Peyer's patch (tissue), 4 donors: ENCODE data around the gene EFCAB14. TPM values are rescaled to one million over a fixed set of nuclear protein-coding genes. Genes with fewer than 3 reads are reported as not detected.
A peak's percentile ranks its signal among the peaks of the same experiment; 100 is the strongest.
"Not testable (repeated sequence)": the region's sequence is repeated elsewhere in the genome, so short reads cannot be mapped to it uniquely, and the experiment has no call there.

Source experiments
- DNase-seq, 3 donors: peaks; one replicate each; pipeline ENCODE4 v3.0.0-alpha.2; 2017 to 2019
- H3K27ac ChIP-seq, 4 donors: fragments of 200-600 bp; sonication (generic); one replicate each; pipeline ENCODE4 v1.5.1; 2016 to 2019
- H3K27me3 ChIP-seq, 2 donors: fragments of 200-600 bp; sonication (generic); one replicate each; pipeline ENCODE4 v1.5.1; 2019
- H3K36me3 ChIP-seq, 3 donors: fragments of 200-600 bp; sonication (generic); one replicate each; pipeline ENCODE4 v1.5.1; 2016 to 2019
- H3K4me1 ChIP-seq, 4 donors: fragments of 200-600 bp; sonication (generic); one replicate each; pipeline ENCODE4 v1.5.1; 2016 to 2019
- H3K4me3 ChIP-seq, 4 donors: fragments of 200-600 bp; sonication (generic); 1 replicate in 3 of 4; 2 replicates in 1 of 4; pipeline ENCODE4 v1.5.1; 2016 to 2019; ENCODE audit warnings: mild to moderate bottlenecking in 1 of 4
- H3K9me3 ChIP-seq, 4 donors: fragments of 200-600 bp; sonication (generic); one replicate each; pipeline ENCODE4 v1.5.1; 2016 to 2019; ENCODE audit warnings: mild to moderate bottlenecking in 1 of 4
- CTCF ChIP-seq, 6 experiments: fragments of 450-650 bp in 4 of 6; fragments of 200-600 bp in 2 of 6; sonication (generic) in 1 of 6; IDR thresholded peaks; one replicate each; pipeline ENCODE4 v1.5.1; 2017 to 2019; ENCODE audit warnings: antibody characterized with exemption in 6 of 6, mild to moderate bottlenecking in 3 of 6, moderate library complexity in 1 of 6
- POLR2A ChIP-seq, 2 donors: fragments of 450-650 bp; IDR thresholded peaks; one replicate each; pipeline ENCODE4 v1.5.1; 2017; ENCODE audit warnings: antibody characterized with exemption in 2 of 2, mild to moderate bottlenecking in 2 of 2, moderate library complexity in 2 of 2
- total RNA-seq, 4 donors: library from RNA; depleted of rRNA; stranded (reverse); fragments of >200 nt; gene quantifications; one replicate each; pipeline ENCODE4 v1.1.0, GENCODE V29; 2016

The EFCAB14 gene
- total RNA-seq, 4 donors from 2014 or later: 86.6 to 153 (median 96.9) TPM

DNA sequence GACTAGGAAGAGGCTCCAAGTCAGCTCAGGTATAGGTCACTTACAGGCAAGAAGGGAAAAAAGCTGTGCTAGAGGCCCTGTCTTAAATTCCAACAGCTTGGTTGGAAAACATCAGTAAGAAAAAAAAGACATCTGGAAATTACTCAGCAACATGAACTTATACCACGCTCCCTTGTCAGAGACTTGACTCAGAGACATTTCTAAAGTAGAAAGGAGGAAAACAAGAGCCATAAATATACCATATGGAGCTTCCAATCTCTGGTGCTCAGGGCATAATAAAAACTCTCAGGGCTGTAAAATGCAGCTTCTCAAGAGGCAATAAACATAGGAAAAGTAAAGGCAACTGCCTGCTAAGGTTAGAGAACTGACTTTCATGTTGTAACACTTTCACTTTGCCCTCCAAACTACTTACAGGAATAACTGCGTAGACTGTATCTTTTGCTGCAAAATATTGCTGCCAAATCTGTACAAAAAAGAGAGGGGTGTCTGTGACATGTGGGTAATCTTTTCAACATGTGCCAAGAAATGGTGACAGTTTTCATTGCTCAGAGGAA is 65.4 kb downstream of the EFCAB14 start:
- no peak for DNase-seq
- H3K4me1 ChIP-seq: peaks cover 0 to 3% (median 0%) of the 10 kb centered on the region in 4 donors
- H3K36me3 ChIP-seq: peaks cover 0 to 59% (median 0%) of the 10 kb centered on the region in 3 donors
- no peaks in the 10 kb centered on the region for H3K9me3 ChIP-seq
- TF ChIP-seq POLR2A (IDR thresholded peaks at IDR 0.05): no peak
- TF ChIP-seq CTCF (IDR thresholded peaks at IDR 0.05): no peak
- no peaks in the 10 kb centered on the region for H3K27me3 ChIP-seq
- peak overlapping the region in 2 of 4 donors; percentile 5 to 10 for H3K4me3 ChIP-seq
- H3K27ac ChIP-seq: peak overlapping the region in 2 of 4 donors; percentile 39 to 53

- H3K9me3 ChIP-seq: no peaks in the 10 kb centered on the region
- peak overlapping the region in 1 of 4 donors; percentile 39 for H3K27ac ChIP-seq
- no peak overlapping the region for H3K4me3 ChIP-seq
- TF ChIP-seq POLR2A (IDR thresholded peaks at IDR 0.05) (no peak), CTCF (IDR thresholded peaks at IDR 0.05) (no peak)
- H3K4me1 ChIP-seq: peaks cover 0 to 3% (median 0%) of the 10 kb centered on the region in 4 donors
- H3K27me3 ChIP-seq: no peaks in the 10 kb centered on the region
- peaks cover 0 to 57% (median 0%) of the 10 kb centered on the region in 3 donors for H3K36me3 ChIP-seq
- DNase-seq: no peak
Observed at GRCh38 chr1:46652321-46653100, 66.4 kb downstream of the EFCAB14 start.

DNA sequence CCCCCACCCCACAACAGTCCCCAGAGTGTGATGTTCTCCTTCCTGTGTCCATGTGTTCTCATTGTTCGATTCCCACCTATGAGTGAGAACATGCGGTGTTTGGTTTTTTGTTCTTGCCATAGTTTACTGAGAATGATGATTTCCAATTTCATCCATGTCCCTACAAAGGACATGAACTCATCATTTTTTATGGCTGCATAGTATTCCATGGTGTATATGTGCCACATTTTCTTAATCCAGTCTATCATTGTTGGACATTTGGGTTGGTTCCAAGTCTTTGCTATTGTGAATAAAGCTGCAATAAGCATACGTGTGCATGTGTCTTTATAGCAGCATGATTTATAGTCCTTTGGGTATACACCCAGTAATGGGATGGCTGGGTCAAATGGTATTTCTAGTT is 67.8 kb downstream of the EFCAB14 start:
- not testable (repeated sequence) for H3K4me1 ChIP-seq, H3K9me3 ChIP-seq, DNase-seq, H3K4me3 ChIP-seq, H3K27ac ChIP-seq, H3K27me3 ChIP-seq
- H3K36me3 ChIP-seq: peaks cover 0 to 50% (median 0%) of the 10 kb centered on the region in 3 donors

- no peak overlapping the region for H3K27ac ChIP-seq
- peaks cover 0 to 3% (median 0%) of the 10 kb centered on the region in 4 donors for H3K4me1 ChIP-seq
- no peaks in the 10 kb centered on the region for H3K27me3 ChIP-seq
- H3K9me3 ChIP-seq: no peaks in the 10 kb centered on the region
- H3K36me3 ChIP-seq: peaks cover 0 to 43% (median 0%) of the 10 kb centered on the region in 3 donors
- TF ChIP-seq POLR2A (IDR thresholded peaks at IDR 0.05): no peak
- TF ChIP-seq CTCF (IDR thresholded peaks at IDR 0.05): no peak
- DNase-seq: no peak
- H3K4me3 ChIP-seq: no peak overlapping the region
Observed at GRCh38 chr1:46650491-46650890, 68.4 kb downstream of the EFCAB14 start.

DNA sequence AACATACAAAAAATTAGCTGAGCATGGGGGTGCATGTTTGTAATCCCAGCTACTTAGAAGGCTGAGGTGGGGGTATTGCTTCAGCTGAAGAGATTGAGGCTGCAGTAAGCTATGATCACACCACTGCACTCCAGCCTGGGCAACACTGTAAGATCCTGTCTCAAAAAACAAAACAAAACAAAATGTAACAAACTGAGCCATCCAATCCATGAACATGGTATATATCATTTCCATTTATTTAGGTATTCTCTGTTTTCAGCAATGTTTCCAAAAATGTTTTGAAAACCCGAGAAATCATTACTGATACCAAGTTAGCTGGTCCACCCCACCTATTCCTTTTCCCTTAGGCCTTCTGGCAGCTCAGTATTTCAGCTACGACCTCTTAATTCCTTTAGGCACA is 69.2 kb downstream of the EFCAB14 start:
- Histone ChIP-seq H3K4me3 (no peak overlapping the region), H3K9me3 (no peaks in the 10 kb centered on the region), H3K4me1 (peaks cover 0 to 3% (median 0%) of the 10 kb centered on the region in 4 donors), H3K36me3 (peaks cover 0 to 38% (median 0%) of the 10 kb centered on the region in 3 donors), H3K27me3 (no peaks in the 10 kb centered on the region), H3K27ac (no peak overlapping the region)
- TF ChIP-seq CTCF (IDR thresholded peaks at IDR 0.05) (no peak), POLR2A (IDR thresholded peaks at IDR 0.05) (no peak)
- no peak for DNase-seq

DNA sequence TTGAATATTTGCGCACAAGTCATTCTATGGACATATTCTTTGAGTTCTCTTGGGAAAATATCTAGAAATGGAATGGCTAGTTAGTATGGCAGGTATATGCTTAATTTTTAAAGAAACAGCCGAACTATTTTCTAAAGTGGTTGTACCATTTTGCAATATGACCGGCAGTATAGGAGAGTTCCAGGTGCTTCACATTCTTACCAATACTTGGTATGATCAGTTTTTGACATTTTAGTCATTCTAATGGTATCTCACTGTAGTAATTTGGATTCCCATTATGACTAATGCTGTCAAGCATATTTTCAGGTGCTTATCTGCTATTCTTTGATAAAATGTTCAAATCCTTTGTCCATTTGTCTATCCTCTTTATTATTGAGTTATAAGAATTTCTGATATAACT is 71.3 kb downstream of the EFCAB14 start:
- no peak for TF ChIP-seq CTCF (IDR thresholded peaks at IDR 0.05)
- TF ChIP-seq POLR2A (IDR thresholded peaks at IDR 0.05): no peak
- H3K27me3 ChIP-seq: no peaks in the 10 kb centered on the region
- no peaks in the 10 kb centered on the region for H3K9me3 ChIP-seq
- H3K4me1 ChIP-seq: peaks cover 0 to 9% (median 0%) of the 10 kb centered on the region in 4 donors
- H3K4me3 ChIP-seq: no peak overlapping the region
- H3K27ac ChIP-seq: no peak overlapping the region
- H3K36me3 ChIP-seq: peaks cover 0 to 37% (median 0%) of the 10 kb centered on the region in 3 donors
- DNase-seq: no peak
